Endometrial microvascular endothelial cells (primary cell): ENCODE measurements around the gene CCDC177. TPM values are rescaled to one million over a fixed set of nuclear protein-coding genes. Genes with fewer than 3 reads are reported as not detected.

Source experiments
- in situ Hi-C: cut with HindIII; loops from 2 replicates; pipeline ENCODE4 v1.10.0; 2017; ENCODE audit warnings: low sequenced_read_pairs, low pct_unique_long_range_greater_than_20kb; ENCODE audit errors: inconsistent ontology term
- total RNA-seq: library from RNA; depleted of rRNA; stranded (reverse); fragments of >200 nt; gene quantifications from one replicate; pipeline ENCODE4 v1.2.3, GENCODE V29; 2015; ENCODE audit errors: inconsistent ontology term

The CCDC177 gene
- total RNA-seq, 1 donor from 2014 or later = not detected

DNA sequence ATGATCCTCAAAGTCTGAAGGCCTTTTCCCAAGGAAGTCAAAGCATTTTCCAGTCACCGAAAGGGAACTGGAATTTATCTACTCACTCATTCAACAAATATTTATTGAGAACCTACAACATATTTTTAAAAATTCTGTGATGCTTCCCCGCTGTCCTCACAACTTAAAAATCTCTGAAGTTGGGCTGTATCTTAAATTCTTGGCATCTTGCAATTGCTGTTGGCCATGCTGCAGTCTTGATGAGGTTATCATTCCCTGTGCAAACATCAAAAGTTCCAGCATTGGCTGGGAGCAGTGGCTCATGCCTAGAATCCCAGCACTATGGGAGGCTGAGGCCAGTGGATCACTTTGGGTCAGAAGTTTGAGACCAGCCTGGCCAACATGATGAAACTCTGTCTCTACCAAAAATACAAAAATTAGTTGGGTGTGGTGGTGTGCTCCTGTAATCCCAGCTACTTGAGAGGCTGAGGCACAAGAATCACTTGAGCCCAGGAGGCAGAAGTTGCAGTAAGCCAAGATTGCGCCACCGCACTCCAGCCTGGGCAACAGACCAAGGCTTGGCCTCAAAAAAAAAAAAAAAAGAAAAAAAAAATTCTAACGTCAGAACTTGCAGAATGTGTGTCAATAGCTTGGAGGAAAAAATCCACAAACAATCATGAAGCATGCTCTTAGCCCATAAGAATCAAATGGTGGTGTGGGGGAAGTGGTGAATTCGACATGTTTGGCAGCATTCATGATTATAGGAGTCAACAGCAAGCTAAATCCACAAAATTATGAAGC lies 34.9 kb downstream of the CCDC177 start:
- in situ Hi-C loops = no loop called here

DNA sequence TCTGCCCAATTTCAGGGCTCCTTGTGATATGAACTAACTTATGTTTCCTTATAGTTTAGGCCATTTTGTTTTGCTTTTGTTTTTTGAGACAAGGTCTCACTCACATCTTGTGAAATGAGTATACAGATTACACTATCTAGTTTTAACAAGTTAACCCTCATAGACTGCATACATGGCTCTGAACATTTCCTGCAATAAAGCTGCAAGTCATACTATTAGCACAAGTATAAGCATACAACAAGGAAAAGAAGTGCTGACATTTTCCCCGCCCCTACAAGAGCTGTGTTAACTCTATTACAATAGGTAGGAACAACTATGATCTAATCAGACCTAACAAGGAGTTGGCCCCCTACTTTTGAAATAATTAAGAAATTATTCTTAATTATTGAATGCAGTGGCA lies 35.9 kb downstream of the CCDC177 start:
- in situ Hi-C loops = no loop called here

GRCh38 chr14:69537900-69538299 lies 36.8 kb downstream of the CCDC177 start:
- in situ Hi-C loops = no loop called here

- in situ Hi-C loops = no loop called here
Observed at GRCh38 chr14:69536971-69537370, 37.7 kb downstream of the CCDC177 start.

GRCh38 chr14:69535230-69535848 lies 39.3 kb downstream of the CCDC177 start:
- in situ Hi-C loops = no loop called here

- in situ Hi-C loops = no loop called here
Observed at GRCh38 chr14:69532561-69533340, 41.9 kb downstream of the CCDC177 start.

DNA sequence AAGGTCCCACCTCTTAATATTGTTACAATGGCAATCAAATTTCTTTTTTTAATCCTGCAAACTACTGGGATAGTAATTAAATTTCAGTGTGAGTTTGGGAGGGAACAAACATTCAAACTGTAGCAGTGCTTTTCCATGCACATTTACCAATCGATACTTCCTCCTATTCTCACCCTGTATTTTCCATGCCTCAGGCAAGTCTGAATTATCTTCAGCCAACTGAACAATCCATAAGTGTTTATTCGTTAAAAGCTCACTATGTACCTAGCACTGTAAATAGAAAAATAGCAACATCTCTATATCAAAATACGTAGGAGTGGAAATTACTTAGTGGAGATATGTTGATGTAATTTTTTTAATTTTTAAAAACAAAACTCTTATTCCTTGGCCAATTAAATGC lies 43.5 kb downstream of the CCDC177 start:
- in situ Hi-C loops = no loop called here

DNA sequence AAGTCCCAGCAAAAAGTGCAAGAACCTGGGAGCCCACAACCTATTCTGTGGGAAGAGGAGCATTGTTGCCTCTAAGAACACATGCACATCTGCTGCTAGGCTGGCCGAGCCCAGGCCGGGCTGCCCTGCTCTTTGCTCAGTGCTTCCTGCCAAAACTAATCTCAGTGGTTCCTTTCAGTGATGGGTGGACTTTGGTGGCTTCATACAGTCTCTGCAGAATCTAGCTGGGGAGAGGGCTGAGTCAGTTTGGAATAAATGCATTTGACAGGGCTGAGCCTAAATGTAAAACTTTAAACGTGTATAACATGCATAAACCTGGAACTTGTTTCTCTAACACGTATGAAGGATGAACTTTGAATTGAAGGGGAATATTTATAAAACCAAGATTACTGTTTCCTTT lies 44.6 kb downstream of the CCDC177 start:
- in situ Hi-C loops = no loop called here

DNA sequence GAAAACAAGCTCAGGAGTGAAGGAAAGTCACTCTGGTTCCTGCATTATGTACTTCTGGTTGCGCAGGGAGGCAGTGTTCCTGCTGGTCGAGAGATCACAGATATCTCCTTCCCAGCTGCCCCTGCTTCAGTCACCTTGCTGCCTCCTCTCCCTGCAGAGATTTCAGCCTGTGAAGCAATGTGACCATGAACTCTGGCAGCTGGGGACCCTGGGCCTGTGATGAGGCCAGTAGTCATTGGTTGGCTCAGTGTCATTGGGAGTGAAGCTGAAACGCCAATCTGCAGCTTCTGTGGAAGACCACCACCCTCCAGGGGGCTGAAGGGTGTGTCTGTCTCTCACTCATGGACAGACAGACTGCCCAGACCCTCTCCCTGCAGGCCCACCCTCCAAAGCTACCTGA lies 45.1 kb downstream of the CCDC177 start:
- in situ Hi-C loops = no loop called here

DNA sequence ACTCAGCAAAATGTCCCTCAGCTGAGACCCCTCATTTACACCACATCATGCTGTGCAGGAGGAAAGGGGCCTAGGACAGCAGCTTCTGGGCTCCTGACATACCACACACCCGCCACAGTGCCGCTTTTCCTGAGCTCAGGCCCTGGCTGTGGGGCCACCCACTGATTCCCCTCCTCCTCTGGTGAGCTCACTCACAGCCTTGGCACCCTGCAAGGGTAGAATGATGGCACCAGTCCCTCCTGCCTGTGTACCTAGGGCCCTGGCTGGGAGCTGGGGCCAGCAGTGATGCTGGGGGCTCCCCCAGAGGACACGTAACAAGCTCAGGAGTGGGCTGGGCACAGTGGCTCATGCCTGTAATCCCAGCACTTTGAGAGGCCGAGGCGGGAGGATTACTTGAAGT lies 45.7 kb downstream of the CCDC177 start:
- in situ Hi-C loops = no loop called here

- in situ Hi-C loops = no loop called here
Observed at GRCh38 chr14:69528143-69528542, 46.5 kb downstream of the CCDC177 start.

- in situ Hi-C loops = no loop called here
Observed at GRCh38 chr14:69527635-69528034, 47.0 kb downstream of the CCDC177 start.

DNA sequence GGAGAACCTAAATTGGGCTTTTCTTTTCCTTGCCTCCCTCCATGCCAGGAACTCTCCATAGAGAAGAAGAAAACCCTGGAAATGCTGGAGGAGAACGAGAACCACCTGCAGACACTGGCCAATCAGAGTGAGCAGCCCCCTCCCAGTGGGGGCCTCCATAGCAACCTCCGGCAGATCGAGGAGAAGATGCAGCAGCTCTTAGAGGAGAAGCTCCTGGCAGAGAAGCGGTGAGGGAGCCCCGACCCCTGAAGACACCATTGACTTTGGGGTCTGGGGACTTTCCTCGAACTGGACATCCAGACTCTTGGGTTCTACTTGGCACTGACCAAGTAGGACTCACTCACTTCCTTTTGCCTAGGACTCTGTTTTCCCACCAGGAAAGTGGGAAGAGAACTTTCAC lies 48.8 kb downstream of the CCDC177 start:
- in situ Hi-C loops = no loop called here

DNA sequence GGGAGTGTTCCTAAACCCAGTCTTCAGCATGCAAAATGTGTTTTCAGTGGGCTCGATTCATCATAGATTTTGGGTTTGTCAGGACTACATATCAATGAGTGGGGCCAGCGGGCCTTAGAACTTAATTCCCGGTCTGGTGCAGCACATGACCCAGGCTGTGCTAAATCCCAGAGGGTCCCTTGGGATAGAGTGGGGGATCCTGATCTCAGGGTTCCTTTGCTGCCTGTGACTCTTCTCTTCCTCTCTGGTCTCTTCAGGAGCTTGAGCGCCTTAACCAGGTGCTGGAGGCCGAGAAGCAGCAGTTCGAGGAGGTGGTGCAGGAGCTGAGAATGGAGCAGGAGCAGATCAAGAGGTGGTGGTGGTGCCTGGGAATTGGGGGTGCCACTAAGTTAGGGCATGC lies 52.6 kb downstream of the CCDC177 start:
- in situ Hi-C loops = no loop called here

Other genes starting within 250 kb of the CCDC177 start
- 219 TPM for gene ERH, start 176.6 kb downstream of the CCDC177 start, total RNA-seq
- 72.1 TPM for gene SLC39A9, start 176.2 kb downstream of the CCDC177 start, total RNA-seq
- not detected for gene PLEKHD1, start 90.1 kb downstream of the CCDC177 start, total RNA-seq
- 12.5 TPM for gene SUSD6, start 36.7 kb upstream of the CCDC177 start, total RNA-seq
- gene SRSF5, start 192.3 kb upstream of the CCDC177 start, total RNA-seq = 135 TPM
- gene SLC10A1, start 222.4 kb upstream of the CCDC177 start, total RNA-seq = not detected